IPS-11a (cell line): ENCODE results near the gene FRMD4A.
"Not testable (repeated sequence)": the region's sequence is repeated elsewhere in the genome, so short reads cannot be mapped to it uniquely, and the experiment has no call there.

Experiments
- H3K4me3 ChIP-seq: one replicate; pipeline ENCODE4 v1.5.1; 2013; ENCODE audit warnings: low read depth, low read length, control low read depth

The FRMD4A gene

DNA sequence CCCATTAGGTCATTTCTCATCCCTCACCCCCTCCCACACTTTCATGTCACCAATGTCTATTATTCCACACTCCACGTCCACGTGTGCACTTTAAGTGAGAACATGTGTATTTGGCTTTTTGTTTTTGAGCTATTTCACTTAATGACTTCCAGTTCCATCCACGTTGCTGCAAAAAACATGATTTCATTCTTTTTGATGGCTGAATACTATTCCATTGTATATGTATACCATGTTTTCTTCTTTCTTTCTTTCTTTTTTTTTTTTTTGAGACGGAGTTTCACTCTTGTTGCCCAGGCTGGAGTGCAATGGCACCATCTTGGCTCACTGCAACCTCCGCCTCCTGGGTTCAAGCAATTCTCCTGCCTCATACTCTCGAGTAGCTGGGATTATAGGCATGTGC, 502.4 kb downstream of the FRMD4A start:
- not testable (repeated sequence) for H3K4me3 ChIP-seq

DNA sequence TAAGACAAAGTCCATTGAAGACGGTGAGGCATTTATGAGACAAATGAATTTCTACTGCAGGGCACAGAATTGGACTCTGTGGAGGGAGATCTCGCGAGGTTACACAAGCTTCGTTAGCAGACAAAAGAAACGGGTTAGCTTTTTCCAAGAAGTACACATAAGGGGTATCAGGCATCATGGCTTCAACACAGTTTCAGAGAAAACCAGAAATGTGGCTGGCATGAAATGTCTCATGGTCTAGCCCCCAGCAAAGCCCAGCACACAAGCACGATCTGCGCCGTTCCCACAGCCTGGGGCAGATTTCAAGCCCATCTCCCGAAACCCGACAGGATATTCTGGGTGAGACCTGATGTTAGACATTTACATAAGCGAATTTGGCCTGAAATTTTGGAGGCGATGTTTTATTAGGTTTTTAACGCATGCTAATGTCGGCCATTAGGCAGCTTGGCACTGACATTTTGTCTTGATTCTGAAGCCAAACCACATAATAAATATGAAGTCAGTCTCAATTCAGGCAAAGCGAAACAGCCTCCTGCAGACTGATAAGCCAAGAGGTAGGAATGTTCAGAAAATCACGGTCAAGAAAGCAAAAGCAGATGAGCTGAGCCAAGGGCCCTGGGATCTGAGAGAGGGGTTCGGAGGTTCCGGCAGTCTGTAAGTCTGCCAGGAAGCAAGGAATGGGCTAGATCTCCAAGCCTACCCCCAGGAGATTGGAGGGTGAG, 503.5 kb downstream of the FRMD4A start:
- no peak overlapping the region for H3K4me3 ChIP-seq

DNA sequence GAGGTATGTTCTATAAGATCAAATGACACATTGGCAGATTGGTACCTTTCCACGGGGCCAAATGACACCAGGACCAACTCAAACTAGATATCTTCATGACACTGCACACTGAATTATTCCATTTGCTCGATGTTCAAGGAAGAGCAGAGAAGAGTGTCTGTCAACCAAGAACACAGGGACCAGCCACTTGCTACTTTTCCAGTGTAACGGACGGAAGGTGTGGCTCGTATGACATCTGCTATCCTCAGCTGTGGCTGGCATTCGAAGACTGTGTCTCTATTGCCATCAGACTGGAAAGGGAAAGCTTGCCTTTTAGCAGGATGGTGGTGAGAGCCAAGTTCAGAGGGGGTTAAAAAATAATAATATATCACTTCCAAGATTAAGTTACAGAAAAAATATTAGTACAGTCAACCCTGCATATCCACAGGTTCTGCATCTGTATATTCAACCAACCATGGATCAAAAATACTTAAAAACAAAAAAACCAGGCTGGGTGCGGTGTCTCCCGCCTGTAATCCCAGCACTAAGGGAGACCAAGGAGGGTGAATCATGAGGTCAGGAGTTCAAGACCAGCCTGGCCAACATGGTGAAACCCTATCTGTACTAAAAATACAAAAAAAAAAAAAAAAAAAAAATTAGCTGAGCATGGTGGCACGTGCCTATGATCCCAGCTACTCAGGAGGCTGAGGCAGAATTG, 506.9 kb downstream of the FRMD4A start:
- no peak overlapping the region for H3K4me3 ChIP-seq

- H3K4me3 ChIP-seq: no peak overlapping the region
These were observed 507.5 kb downstream of the FRMD4A start for GRCh38 chr10:13823096-13823708.

- H3K4me3 ChIP-seq: no peak overlapping the region
These were observed 508.2 kb downstream of the FRMD4A start for GRCh38 chr10:13822490-13822889.

DNA sequence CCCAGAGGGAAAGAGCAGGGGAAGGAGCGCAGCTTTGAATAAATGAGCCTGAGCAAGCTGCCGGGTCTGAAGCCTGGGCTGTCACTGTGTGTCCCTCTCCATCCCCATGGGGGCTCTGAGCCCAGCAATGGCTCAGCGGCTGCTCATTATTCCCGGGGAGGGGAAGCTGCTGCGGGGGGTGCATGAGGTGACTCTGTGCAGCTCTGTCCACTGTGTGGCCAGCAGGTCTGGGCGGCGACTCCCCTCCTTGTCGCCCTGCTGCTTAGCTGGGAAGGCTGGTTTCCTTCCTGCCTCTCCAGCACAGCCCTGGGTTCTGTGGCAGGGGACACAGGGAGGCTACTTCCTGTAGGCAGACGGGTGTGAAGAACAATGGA, 509.8 kb downstream of the FRMD4A start:
- no peak overlapping the region for H3K4me3 ChIP-seq

DNA sequence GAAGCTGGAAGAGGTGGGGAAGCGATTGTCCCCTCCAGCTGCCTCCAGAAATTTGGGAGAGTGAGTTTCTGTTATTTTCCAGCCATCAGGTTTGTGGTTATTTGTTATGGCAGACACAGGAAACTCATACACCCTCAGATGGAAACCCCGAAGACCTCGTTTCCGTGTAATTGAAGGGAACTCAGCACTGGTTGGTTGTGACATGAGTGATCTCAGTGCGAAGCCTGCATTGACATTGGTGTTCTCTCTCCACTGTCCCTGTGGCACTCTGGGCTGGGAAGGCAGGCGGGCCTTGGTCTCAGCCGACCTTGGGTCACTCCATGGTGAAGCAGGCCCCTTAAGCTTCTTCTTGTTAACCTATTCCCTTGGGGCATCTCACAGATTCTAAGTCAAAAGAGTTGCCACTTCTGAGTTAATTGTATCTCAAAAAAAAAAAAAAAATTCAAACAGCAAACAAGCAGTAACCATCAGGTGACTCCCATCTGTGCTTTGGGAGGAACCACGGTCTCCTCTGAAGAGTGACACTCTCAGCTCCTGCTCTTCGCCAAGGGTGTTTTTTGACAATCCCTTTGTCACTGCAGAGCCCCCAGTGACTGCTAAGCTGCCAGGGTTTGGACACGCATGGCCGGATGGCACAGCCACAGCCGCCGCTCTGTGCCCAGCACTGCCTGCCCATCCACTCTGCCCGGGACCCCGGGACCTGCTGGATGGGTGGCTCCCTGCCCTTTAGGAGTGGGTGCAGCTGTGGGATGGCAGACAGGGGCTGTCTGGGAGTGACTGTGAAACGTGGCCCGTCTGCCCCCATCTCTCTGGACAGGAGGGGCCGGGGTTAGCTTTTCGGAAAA, 510.4 kb downstream of the FRMD4A start:
- H3K4me3 ChIP-seq: no peak overlapping the region

DNA sequence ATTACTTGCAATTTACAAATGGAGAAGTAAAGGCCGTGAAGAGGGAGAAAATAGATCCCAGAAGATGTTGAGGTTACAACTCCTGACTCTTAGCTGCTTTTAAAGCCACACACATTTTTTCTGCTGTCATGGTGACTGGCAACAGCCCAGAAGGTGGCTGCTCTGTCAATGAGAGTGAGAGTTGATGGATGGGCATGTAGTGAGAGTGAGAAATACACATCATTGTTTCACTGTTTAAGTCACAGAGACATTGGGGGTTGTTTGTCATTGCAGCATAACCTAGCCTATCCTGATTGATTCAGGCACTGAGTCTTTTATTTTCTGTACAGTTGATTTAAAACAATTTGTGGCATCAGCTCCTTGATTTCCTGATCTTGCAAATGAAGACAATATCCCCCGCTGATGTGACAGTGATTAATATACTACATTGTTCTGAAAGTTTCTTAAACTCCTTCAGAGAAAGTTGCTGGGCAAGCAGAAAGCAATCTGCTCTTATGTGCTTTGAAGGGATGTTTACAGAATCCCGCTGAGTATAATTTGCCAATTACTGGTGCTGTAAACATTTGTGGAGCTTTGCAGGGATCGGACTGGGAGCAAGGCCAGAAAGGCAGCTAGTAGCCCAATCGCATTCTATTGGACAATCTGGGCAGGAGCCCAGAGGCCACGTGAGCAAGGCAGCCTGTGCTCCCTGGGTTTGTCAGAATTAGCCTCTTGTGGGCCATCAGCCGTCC, 514.4 kb downstream of the FRMD4A start:
- H3K4me3 ChIP-seq: no peak overlapping the region

- no peak overlapping the region for H3K4me3 ChIP-seq
These were observed 515.0 kb downstream of the FRMD4A start for GRCh38 chr10:13815756-13816155.

DNA sequence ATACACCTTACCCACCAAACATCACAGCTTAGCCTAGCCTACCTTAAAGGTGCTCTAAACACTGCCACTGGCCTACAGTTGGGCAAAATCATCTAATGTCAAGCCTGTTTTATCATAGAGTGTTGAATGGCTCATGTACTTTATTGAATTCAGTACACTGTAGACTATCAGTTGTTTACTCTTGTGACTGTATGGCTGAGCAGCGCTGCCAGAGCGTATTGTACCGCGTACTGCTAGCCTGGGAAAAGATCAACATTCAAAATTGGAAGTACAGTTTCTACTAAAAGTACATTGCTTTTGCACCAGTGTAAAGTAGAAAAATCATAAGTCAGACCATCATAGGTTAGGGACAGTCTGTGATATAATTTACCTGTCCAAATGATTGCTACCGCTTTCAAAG, 517.2 kb downstream of the FRMD4A start:
- no peak overlapping the region for H3K4me3 ChIP-seq

- H3K4me3 ChIP-seq: no peak overlapping the region
These were observed 517.9 kb downstream of the FRMD4A start for GRCh38 chr10:13812804-13813203.

GRCh38 chr10:13810568-13810967, 520.2 kb downstream of the FRMD4A start:
- H3K4me3 ChIP-seq: no peak overlapping the region

DNA sequence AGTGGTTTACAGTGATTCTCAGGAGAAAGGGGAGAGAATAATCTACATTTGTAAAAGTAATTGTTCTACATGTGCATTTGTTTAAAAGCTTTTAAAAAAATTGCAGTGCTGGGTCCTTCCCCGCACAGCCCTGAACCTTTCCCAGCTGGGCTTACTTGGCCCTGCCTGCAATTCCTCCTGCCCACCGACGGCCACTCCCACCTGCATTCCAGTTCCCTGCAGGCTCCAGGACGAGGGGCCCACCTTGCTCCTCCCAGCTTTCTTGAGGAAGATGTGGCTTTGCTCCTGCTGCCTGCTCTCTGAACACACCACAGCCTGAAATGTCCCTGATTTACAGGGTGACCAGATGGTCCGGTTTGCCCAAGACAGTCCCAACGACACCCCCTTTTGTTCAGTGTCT, 521.3 kb downstream of the FRMD4A start:
- no peak overlapping the region for H3K4me3 ChIP-seq

DNA sequence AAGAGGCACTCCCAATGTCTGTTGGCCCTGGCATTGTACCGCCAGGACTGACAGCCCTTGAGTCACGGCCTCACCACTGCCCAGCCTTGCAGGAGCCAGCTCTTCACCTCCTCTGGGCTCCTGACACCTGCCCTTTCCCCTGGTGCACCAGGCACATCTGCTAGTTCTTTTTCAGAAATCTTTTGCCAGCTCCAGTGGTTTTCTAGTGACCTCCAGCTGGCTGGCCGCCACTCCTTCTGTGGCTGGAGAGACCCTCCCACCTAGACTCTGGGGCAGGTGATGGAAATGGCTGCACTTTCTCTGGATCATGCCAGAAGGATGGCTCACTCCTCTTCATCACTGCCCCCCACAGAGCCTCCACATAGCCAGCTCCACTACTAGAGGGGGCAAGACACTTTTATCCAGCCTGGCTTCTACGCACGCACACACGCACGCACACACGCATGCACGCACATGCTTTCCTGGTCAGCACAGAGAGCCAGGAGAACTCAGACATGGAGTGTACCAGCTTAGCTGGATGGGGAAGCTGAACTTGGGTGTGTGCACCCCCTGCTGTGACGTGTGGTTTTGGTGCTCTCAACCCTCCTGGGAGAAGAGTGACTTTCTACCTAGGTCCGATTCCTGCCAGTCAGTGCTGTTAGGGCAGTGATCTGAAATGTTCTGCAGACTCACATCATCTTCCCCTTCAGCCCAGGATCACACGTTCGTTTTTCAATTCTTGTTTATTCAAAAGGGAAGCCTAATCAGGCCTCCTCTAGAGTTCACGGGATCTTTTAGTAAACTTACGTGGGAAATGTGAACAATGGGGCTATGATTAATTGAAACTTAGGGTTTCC, 522.0 kb downstream of the FRMD4A start:
- no peak overlapping the region for H3K4me3 ChIP-seq

DNA sequence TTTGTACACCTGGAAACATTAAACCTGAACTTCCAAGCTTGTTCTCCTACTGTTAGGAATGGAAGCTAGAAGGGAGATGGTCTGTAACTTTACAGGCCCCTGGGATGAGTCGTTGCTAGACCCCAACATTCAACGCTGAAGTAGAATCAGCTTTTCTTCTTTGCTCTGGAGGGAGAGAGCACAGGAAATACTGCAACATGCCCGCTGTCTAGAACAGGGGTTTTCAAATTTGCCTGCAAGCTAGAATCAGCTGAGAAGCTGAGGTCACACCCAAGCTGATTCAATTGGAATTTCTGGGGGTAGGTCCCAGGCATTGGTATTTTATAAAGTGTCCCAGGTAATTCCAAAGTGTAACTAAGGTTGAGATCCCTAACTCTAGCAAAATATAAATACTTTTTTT, 524.3 kb downstream of the FRMD4A start:
- no peak overlapping the region for H3K4me3 ChIP-seq

GRCh38 chr10:13803566-13804554, 526.9 kb downstream of the FRMD4A start:
- H3K4me3 ChIP-seq: no peak overlapping the region

GRCh38 chr10:13801907-13802288, 528.8 kb downstream of the FRMD4A start:
- H3K4me3 ChIP-seq: no peak overlapping the region

DNA sequence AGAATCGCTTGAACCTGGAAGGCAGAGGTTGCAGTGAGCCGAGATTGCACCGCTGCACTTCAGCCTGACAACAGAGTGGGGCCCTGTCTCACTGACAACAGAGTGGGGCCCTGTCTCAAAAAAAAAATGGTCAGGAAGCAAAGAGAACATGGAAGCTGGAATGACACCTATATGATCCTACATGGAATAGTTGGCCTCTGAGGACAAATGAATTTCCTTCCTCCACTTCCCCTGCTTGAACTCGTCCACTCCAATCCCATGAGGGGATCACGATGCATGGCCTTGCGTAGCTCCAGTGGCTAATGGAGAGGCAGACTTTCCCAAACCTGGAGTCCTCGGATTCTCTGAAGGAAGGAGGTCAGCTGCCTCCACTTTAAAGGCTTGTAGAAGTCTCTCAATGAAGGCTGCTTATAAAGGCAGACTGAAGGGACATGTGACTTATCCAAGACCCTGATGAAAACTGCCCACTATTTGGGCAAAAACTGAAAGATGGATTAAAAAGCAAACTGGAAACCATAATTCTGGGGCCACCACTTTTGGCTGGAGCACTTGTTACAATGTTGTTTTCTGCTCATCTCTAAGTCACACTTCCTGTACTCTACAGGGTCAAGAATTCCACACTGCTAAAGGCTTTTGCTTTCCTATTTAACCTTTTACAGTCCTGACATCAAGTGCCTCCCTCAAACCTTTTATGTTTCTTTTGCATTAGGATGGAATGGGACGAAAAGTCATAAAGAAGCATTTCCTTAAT, 529.4 kb downstream of the FRMD4A start:
- H3K4me3 ChIP-seq: no peak overlapping the region
